ENCODE results near the gene LHX3.

LHX3 gene

DNA sequence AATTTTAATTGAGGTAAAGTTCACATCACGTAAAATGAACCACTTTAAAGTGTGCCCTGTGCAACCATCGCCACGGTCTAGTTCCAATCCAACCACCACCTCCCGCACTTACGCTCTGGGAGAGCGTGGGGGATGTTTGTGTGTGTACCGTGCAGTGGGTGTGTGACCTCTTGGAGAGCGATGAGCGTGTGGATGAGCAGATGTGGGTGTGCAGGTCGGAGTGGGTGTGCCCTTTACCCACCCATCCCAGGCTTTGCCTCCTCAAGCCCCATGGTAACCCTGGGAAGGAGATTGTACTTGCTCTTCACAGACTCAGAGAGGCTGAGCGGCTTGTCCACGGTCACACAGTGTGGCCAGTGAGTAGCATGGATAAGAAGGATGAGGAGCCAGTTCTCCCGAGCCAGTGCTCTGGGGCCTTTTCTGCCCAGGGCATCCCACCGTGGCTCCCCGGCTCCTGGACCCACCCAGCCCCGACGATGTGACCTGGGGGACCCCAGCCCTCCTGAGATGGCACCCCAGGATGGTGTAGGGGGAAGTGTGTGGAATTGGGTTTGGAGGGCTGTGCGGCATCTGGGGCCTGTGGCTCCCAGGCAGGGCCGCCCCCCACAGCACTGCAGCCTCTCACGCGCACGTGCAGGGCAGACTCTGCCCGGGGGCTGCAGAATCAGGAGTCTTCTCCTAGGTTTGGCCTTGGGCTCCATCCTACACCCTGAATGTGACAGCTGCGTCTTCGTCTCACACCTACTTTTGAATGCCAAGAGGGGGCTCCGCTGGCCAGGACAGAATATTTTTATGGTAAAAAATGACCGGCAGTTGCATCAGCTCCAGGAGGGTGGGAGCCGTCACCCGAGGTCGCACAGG lies 13.6 kb downstream of the LHX3 start:
- no peak for DNase-seq

DNA sequence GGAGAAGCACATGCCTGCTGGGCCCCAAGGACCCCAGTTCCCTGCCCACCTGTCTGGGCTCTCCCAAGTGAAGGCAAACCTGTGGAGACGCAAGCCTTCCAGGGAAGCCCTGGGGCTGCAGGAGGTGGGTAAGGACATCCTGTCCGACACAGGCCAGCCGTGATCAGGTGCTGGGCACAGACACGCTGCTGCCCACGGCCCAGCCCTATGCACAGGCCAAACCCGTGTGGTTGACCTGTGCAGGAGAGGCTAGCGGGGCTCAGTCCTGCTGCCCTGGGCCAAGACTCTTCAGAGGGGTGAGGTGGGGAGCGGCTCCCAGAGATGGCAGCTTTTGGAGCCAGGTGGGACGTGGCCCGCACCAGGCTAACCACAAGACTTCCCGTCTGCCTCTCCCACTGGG lies 14.3 kb downstream of the LHX3 start:
- no peak for DNase-seq

DNA sequence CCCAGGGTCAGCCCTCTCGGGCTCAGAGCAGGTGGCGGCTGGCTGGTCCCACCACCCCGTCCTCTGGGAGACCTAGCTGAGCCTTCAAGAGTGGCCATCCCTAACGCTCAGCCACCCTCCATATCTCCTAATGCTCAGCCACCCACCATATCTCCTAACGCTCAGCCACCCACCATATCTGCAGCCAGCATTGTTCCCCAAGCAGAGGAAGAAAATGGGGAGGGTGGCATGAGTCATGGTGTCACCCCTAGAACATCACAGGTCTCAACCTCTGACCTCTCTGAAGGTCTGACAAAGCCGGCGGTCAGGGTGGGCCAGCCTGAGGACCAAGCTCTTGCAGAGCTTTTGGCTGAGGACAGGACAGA lies 14.7 kb downstream of the LHX3 start:
- no peak for DNase-seq

DNA sequence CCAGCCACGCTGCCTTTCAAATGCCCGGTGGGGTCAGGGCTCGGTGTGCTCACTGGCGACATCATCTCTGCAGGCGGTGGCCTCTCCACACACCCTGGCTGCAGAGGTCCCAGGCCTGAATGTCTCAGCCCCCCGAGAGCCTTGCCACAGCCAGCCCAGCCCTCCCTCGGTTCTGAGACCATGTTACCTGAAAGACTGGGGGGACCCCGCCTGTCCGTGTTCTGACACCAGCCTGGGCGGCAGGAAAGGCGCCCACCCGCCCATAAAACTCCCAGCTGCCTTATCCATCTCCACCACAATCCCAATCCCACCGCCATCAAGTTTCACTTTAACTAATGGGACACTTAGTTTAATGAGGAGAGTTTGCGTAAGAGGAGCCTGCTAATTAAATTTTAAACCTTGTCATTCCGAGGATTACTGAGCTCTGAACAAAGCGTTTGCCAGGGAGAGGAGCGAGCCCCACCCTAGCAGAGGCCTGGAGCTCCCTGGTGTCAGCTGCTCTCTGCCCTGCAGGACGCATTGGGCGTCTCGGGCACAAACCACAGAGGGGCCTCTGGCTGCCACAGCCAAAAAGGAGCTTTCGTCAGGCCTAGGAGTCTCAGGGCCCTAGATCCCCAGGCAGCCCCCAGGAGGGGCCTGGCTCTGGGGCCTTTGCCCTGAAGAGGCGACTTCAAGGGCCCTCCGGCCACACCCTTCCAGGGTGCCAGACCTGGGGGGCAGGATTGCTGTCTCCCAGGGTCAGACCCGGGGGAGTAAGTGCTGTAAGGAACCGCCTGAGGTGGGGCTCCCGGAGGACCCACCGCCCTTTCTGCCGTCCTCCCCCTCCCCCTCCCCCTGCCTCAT lies 15.3 kb downstream of the LHX3 start:
- DNase-seq = no peak

DNA sequence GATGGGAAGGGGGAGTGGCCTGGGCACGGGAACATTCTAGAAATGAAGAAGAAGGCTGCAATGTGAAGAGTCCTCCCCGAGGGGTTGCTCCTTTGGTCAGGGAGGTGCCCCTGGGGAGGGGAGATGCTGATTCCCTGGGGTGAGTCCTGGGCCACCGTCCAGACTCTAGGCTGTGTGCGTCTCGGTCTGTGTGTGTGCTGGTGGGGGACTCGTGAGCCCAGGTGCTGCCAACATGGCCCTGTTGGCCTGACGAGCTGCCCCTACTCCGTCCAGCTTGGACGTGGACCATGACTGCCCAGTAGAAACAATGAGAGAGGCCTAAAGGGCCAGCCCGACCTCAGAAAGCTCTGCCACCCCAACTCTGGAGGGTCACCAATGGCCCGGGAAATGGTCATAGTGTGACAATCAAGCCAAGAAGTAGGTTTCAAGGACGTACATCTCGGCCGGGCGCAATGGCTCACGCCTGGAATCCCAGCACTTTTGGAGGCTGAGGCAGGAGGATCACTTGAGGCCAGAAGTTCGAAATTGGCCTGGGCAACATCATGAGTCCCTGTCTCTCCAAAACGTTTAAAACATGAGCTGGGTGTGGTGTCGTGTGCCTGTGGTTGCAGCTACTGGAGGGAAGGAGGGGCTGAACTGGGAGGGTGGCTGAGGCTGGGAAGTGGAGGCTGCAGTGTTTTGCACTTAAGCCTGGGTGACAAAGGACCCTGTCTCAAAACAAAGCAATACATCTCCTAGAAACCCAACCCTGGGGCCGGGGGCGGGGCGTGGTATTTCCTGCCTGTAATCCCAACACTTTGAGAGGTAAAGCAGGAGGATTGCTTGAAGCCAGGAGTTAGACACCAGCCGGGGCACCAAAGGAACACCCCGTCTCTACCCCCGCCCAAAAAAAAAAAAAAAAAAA lies 17.0 kb downstream of the LHX3 start:
- DNase-seq = no peak

DNA sequence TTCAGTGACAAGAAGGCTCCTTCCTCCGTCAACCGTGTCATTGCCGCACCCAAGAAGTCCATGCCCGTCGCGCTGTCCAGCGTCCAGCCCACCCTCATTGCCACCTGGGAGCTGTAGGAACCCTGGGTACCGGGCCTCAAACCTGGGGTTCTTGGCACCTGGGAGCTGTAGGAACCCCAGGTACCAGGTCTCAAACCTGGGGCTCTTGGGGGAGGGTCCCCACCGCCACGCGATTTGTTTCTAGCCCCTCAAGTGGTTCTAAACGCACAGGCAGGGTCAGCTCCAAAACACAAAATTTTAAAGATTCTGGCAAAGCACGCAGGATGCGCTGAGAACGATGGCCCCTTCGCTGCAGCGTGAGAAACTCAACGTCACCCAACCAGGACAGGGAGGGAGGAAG lies 17.7 kb downstream of the LHX3 start:
- DNase-seq = no peak

DNA sequence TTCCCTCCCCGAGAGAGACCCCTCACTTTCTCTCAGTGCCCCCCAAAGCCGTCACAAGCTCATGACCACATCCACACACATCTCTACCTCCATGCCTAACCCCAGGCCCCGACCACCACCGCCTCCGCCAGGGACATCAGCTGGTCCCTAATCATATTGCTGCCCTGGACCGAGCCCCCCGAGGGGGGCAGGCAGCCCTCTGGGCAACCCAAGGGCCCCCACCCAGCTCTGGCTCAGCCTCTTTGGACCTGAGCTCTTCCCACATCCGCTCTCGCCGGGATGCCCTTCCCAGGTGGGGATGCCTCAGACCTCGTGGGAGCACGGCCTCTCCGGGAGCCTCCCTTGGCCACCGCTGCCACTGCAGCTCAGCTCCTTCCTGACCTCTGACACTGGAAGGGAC lies 18.5 kb downstream of the LHX3 start:
- no peak for DNase-seq

DNA sequence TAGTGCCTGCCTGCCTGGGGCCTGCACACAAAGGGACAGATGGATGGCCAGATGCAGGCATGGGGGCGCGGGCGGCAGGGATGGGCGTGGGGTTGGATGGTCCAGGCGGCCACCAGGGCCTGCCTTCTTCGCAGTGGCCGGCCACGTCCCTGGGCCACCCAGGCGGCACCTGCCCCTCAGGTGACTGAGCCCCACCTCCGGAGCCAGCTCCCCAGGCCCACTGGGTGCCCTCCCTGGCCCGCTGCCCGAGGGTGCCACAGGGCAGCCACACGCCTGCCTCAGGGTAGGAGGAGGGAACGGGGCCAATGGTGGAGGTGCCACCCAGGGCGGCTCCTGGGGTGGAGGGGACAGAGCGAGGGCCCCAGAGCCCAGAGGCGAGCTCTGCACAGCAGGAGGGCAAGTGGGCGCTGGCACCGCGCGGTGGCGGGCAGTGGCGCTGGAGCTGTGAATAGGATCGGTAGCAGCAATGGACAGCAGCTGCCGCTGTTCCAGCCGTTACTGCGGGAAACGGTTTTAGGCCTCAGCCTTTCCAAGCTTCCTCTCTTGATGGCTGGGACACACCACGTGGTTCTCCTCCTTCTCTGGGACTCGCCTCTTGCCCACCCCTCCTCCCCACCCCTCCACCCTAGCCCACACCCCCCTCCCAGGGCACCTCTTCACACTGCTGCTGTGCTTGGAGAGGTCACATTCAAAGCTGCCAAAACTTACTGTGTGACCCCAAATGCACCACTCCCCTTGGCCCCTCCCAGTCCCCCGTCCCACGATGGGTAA lies 19.1 kb downstream of the LHX3 start:
- DNase-seq = no peak

DNA sequence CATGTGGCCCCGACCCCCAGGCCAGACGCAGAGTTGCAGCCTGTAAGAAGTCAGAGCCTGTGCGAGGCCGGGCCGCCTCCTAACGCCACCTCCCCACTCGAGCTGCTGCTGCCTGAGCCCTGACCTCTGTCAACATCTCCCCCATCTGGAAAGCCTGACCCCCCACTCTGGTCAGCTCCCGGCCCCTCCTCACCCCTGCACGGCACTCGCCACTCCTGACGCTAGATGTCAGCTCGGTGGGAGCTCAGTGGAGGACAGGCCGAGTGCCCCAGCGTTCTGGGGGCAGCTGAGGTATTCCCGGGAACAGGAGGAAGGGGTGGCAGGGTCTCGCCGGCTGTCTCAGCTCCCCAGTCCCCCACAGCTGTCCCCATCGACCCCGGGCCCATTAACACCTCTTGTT lies 19.9 kb downstream of the LHX3 start:
- no peak for DNase-seq

DNA sequence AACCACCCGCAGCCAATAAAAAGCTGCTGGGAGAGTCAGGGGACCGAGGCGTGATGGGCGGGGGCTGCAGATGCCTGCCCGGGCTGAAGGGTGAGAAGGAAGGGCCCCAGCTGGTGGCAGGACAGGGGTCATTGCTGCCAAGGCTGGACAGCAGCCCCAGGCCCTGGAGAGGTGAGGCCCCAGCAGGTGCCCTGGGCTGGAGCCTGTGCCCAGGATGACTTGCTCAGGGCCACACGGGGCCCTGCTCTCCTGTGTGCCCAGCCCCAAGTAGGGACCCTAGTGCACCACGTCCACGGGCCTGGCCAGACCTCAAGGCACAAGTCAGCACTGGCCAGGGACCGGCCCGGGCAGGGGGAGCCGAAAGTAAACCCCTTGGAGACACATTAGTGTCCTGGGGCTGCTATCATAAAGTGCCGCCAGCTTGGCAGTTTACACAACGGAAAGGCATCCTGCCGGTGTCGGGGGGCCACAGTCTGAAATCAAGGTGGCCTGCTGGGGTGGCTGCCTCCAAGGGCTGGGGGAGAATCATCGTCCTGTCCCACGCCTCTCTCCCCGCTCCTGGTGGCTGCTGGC lies 22.0 kb downstream of the LHX3 start:
- no peak for DNase-seq

DNA sequence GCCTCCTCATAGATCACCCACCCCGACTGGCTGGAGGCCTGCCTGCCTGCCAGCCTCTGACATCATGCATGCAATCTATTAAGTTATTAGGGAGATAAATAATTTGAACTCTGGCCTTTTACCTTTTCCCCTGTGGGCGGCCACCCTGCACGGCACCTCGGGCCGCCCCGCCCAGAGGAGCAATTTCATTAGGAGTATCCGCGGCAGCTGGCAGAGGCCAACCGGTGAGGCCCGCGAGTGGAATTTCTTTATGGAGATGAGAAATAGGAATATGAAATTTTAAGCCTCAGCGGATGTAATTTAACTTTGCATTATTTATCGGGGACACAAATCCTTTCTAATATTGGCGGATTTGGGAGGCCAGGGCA lies 22.5 kb downstream of the LHX3 start:
- no peak for DNase-seq

DNA sequence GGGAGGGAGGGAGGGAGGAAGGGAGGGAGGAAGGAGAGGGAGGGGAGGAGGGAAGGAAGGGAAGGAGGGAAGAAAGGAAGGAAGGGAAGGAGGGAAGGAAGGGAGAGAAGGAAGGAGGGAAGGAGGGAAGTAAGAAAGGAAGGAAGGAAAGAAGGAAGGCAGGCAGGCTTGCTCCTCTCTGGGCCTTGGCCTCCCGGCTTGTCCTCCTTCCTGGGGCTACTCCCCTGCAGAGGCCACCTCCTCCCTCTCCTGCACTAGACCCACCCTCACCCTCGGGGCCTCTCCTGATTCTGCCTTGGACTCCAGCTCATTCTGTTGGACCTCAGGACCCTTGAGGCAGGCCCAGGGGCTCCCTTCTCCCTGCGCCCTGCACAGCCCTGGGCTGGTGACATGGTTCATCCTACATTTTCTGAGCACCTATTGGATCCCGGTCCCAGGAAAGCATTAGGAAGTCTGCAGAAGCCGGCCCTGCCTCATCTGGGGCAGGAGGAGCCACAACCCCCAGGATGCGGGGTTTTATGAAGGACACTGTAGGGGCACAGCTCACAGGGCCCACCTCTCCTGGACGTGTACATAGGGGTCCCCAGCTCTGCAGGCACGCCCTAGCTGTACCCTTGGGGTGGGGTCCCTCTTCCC lies 23.0 kb downstream of the LHX3 start:
- DNase-seq = no peak

DNA sequence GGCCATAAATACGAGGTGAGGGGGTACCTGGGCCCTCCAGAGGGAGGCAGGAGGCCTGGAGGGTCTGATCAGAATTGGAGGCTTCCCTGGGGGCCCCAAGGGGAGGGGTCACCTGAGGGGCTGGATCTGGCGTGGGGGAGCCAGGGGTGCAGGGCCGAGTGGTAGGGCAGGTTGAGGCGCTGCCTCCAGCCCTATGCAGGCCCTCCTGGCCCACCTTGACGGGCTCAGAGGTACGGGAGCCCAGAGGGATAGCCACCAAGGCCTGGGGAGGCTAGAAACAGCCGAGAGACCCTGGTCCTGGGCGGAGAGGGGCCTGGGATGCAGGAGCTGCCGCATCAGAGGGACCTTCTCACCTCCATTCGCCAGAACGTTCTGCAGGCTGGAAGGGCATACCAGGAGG lies 24.3 kb downstream of the LHX3 start:
- DNase-seq = no peak

DNA sequence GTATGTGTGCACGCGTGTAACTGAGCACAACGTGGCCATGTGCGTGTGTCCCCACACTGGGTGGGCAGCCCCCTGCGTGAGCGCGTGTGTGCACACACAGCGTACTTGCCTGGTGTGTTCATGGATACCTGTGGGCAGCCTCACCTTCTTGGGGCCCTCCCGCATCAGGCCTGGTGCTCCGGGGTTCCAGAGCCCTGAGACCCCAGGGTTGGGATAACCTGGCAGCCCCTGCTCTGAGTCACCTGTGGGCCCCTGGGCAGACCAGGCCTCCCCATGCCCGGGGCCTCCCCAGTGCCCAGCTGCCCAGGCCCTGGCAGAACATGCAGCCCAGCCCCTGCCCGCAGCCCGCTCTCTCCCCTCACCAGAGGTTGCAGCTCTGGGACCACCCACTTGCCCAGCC lies 25.2 kb downstream of the LHX3 start:
- no peak for DNase-seq

DNA sequence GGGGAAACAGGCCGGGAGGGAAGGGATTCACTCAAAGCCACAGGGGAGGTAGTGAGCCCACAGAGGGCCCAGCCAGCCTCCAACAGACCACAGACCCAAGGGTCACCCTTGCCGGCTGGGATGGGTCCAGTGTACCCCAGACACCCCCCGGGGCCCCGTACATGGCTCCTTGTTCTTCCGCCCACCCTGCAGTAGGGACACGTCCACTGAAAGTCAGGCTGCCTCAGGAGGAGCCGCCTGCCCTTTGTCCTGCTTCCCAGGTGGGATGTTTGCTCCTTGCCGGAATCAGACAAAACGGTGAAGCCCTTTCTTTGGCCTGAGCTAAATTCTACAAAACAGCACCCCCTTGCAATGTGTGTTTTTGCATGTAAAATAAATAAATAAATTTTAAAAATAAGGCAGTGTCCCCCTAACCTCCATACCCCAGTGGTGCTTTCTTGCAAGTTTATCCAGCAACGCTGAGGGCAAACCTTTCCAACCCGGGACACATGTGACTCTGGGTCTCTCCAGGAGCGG lies 25.8 kb downstream of the LHX3 start:
- DNase-seq = no peak

DNA sequence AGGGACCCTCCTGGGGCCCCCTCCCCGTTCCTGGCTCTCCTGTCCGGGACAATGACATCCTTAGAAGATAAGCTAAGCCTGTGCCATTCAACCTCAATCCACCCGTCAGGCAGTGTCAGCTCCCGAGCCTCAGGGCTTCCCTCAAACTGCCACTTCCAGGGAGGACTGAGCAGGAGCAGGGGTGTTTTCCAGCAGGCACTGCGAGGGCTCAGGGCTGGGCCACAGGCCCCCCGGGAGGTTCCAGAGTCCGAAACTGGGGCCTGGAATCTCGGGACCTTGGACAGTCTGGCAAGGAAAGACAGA lies 26.2 kb downstream of the LHX3 start:
- DNase-seq = no peak

DNA sequence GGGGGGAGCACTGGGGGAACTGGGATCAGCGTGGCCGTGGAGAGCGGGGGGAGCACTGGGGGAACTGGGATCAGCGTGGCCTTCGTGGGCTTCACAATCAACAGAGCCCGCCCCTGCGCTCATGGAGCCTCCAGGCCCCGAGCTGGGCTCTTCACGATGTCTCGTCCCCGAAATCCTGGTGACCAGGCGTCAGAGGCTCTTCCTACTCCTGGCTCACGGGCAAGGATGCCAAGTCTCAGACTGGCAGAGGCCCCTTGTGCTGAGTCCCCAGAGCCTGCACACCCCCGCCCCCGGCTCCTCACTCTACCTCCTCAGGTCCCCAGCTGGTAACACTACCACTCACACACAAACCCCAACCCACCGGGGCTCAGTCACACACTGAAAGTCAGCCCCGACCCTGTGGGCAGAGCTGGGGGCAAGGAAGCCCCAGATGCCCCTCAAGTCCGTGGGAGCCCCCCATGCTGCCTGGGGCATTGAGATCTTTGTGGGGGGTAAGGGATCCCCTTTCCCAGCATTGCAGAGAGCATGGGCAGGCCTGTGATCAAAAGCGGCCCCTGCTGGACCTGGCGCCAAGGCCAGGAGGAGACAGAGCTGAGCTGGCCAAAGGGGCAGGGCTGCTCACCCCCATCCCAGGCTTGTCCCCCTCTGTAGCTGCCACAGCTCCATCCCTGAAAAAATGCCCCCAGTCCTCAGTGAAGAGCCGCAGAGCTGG lies 26.7 kb downstream of the LHX3 start:
- no peak for DNase-seq

DNA sequence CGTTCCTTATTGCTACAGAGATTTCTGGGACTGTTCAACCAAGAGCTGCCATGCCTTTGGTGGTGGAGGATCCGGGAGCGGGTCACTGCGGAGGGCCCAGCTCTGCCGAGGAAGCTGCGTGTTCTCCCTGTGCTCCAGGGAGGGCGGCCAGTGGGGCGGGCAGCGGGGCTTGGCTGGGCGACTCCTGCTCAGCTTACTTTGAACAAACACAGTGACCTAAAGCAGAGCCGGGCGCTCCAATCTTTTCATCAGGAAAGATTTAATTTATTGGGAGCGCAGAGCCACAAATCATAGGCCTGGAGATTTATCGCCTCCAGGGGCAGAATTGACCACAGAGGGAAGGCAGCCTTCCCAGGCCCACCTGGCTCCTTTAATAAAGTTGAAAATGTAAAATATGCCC lies 27.7 kb downstream of the LHX3 start:
- DNase-seq = no peak

DNA sequence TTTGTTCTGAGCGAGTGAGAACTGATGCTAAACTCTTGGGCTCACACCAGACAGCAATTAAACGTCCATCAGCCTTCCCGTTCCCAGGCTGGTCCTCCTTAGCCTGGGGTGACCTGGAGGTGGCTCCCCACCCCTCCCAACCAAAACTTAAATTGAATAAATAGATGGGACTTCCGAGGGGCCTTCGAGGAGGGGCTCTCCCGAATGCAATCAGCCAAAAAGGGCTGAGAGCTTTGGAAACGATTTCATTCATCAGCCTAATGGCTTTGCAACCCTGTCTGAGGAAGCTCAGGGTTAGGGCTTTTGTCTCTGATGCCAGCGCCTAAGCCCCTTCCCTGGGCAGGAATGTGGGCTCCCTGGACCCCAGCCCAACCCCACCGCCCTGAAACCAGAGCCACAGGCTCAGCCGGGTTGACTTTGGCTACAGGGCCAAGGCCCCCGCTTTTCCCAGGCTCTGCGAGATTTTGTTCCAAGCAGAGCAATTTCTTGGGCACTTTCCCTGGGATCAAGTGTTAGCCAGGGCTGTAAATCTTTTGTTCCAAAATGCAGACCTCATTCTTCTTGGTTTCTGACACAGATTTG lies 29.2 kb downstream of the LHX3 start:
- no peak for DNase-seq

DNA sequence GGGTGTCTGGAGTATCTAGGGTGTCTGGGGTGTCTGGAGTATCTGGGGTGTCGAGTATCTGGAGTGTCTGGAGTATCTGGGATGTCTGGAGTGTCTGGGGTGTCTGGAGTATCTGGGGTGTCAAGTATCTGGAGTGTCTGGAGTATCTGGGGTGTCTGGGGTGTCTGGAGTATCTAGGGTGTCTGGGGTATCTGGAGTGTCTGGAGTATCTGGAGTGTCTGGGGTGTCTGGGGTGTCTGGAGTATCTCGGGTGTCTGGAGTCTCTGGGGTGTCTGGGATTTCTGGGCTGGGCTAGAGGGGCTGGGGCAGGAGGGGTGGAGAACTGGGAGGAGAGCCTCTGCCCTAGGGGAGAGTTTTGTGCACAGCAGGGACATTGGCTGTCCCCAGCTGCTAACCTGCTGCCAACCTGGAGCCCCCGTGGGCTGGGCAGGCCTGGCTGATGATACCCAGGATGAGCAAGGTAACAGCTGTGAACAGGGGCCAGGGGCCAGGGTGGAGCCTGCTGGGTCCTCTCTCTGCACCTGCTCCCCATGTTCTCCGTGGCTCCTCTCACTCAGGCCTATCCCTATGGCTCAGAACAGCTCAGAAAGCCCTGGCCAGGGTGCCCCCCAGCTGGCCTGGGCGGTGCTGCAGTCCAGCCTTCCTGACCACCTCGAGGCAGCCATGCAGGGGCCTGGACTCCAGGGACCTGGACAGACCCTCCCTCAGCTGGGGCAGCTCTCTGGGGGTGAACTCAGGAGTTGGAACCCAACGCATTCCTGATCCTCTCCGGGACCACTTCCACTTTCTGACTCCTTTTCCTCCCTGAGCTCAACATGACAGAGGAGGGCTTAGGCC lies 29.9 kb downstream of the LHX3 start:
- no peak for DNase-seq
